Measurements from ENCODE around the gene TBC1D10B.

TBC1D10B gene

GRCh38 chr16:30351586-30352419, 18.5 kb downstream of the TBC1D10B start:
- WGBS (ENCODE audit: insufficient coverage), result 95% methylated on average over 10 of the region's 11 CpGs
- CTCF ChIA-PET, result interaction anchor here (1.2 to 2.5 kb wide), 4 partner anchors 9 to 58 kb away, joined by 3 to 7 read pairs (median 4); partner anchors contain the start of gene SEPTIN1
- H3K27me3 ChIP-seq (replicated peaks in 2 of 5; ENCODE audit: control insufficient read depth in 4 of 5, insufficient read depth in 5 of 5, low read length in 4 of 5), result no peaks in the 10 kb centered on the region
- H3K9me3 ChIP-seq (ENCODE audit: control extremely low read depth in 1 of 5, control insufficient read depth in 4 of 5, insufficient read depth in 2 of 5, low read depth in 1 of 5, low read length in 4 of 5), result no peaks in the 10 kb centered on the region
- POLR2A ChIA-PET, result no interaction called here
- no peak for DNase-seq
- no peak overlapping the region for H3K4me3 ChIP-seq (ENCODE audit: control insufficient read depth in 1 of 7, extremely low read depth in 1 of 7, insufficient read depth in 4 of 7, low read depth in 2 of 7, low read length in 6 of 7)
- H3K36me3 ChIP-seq (ENCODE audit: control insufficient read depth in 4 of 4, insufficient read depth in 4 of 4, low read length in 3 of 4), result peaks cover 7 to 42% (median 31%) of the 10 kb centered on the region in 4 experiments
- peaks cover 0 to 36% (median 26%) of the 10 kb centered on the region in 4 experiments for H3K4me1 ChIP-seq (ENCODE audit: control extremely low read depth in 1 of 4, control insufficient read depth in 4 of 4, insufficient read depth in 4 of 4, low read length in 3 of 4)
- no peak overlapping the region for H3K27ac ChIP-seq (ENCODE audit: insufficient read depth in 1 of 2, low read depth in 1 of 2, low read length in 2 of 2, poor library complexity in 1 of 2, severe bottlenecking in 2 of 2)

- DNase-seq, result no peak
- H3K4me3 ChIP-seq (ENCODE audit: control insufficient read depth in 1 of 7, extremely low read depth in 1 of 7, insufficient read depth in 4 of 7, low read depth in 2 of 7, low read length in 6 of 7), result no peak overlapping the region
- H3K9me3 ChIP-seq (ENCODE audit: control extremely low read depth in 1 of 5, control insufficient read depth in 4 of 5, insufficient read depth in 2 of 5, low read depth in 1 of 5, low read length in 4 of 5), result no peaks in the 10 kb centered on the region
- ChIA-PET POLR2A (no interaction called here), CTCF (interaction anchor here (1.2 to 2.5 kb wide), 4 partner anchors 8 to 58 kb away, joined by 3 to 7 read pairs (median 4); partner anchors contain the start of gene SEPTIN1)
- no peak overlapping the region for H3K27ac ChIP-seq (ENCODE audit: insufficient read depth in 1 of 2, low read depth in 1 of 2, low read length in 2 of 2, poor library complexity in 1 of 2, severe bottlenecking in 2 of 2)
- 96% methylated on average over 15 of the region's 15 CpGs for WGBS (ENCODE audit: insufficient coverage)
- H3K4me1 ChIP-seq (ENCODE audit: control extremely low read depth in 1 of 4, control insufficient read depth in 4 of 4, insufficient read depth in 4 of 4, low read length in 3 of 4), result peaks cover 0 to 29% (median 19%) of the 10 kb centered on the region in 4 experiments
- H3K27me3 ChIP-seq (replicated peaks in 2 of 5; ENCODE audit: control insufficient read depth in 4 of 5, insufficient read depth in 5 of 5, low read length in 4 of 5), result no peaks in the 10 kb centered on the region
- H3K36me3 ChIP-seq (ENCODE audit: control insufficient read depth in 4 of 4, insufficient read depth in 4 of 4, low read length in 3 of 4), result peaks cover 7 to 39% (median 28%) of the 10 kb centered on the region in 4 experiments
Measured at GRCh38 chr16:30351001-30351441, 19.3 kb downstream of the TBC1D10B start.

- peaks cover 7 to 39% (median 28%) of the 10 kb centered on the region in 4 experiments for H3K36me3 ChIP-seq (ENCODE audit: control insufficient read depth in 4 of 4, insufficient read depth in 4 of 4, low read length in 3 of 4)
- peaks cover 0 to 21% (median 13%) of the 10 kb centered on the region in 4 experiments for H3K4me1 ChIP-seq (ENCODE audit: control extremely low read depth in 1 of 4, control insufficient read depth in 4 of 4, insufficient read depth in 4 of 4, low read length in 3 of 4)
- peak in 2 of 3 donors; percentile 23 to 33 for DNase-seq
- no peak overlapping the region for H3K4me3 ChIP-seq (ENCODE audit: control insufficient read depth in 1 of 7, extremely low read depth in 1 of 7, insufficient read depth in 4 of 7, low read depth in 2 of 7, low read length in 6 of 7)
- ChIA-PET CTCF (no interaction called here), POLR2A (no interaction called here)
- H3K27ac ChIP-seq (ENCODE audit: insufficient read depth in 1 of 2, low read depth in 1 of 2, low read length in 2 of 2, poor library complexity in 1 of 2, severe bottlenecking in 2 of 2), result peak overlapping the region in 1 of 2 experiments; percentile 14
- no peaks in the 10 kb centered on the region for H3K27me3 ChIP-seq (replicated peaks in 2 of 5; ENCODE audit: control insufficient read depth in 4 of 5, insufficient read depth in 5 of 5, low read length in 4 of 5)
- H3K9me3 ChIP-seq (ENCODE audit: control extremely low read depth in 1 of 5, control insufficient read depth in 4 of 5, insufficient read depth in 2 of 5, low read depth in 1 of 5, low read length in 4 of 5), result no peaks in the 10 kb centered on the region
- 85% methylated on average over 1 of the region's 3 CpGs for whole genome bisulfite sequencing (ENCODE audit: insufficient coverage)
Measured at GRCh38 chr16:30350134-30350871, 20.0 kb downstream of the TBC1D10B start.

GRCh38 chr16:30349675-30350074, 20.6 kb downstream of the TBC1D10B start:
- ChIA-PET CTCF (no interaction called here), POLR2A (no interaction called here)
- Histone ChIP-seq H3K27ac (ENCODE audit: insufficient read depth in 1 of 2, low read depth in 1 of 2, low read length in 2 of 2, poor library complexity in 1 of 2, severe bottlenecking in 2 of 2) (peak overlapping the region in 1 of 2 experiments; percentile 32), H3K27me3 (replicated peaks in 2 of 5; ENCODE audit: control insufficient read depth in 4 of 5, insufficient read depth in 5 of 5, low read length in 4 of 5) (no peaks in the 10 kb centered on the region), H3K4me3 (ENCODE audit: control insufficient read depth in 1 of 7, extremely low read depth in 1 of 7, insufficient read depth in 4 of 7, low read depth in 2 of 7, low read length in 6 of 7) (no peak overlapping the region), H3K36me3 (ENCODE audit: control insufficient read depth in 4 of 4, insufficient read depth in 4 of 4, low read length in 3 of 4) (peaks cover 7 to 39% (median 29%) of the 10 kb centered on the region in 4 experiments), H3K9me3 (ENCODE audit: control extremely low read depth in 1 of 5, control insufficient read depth in 4 of 5, insufficient read depth in 2 of 5, low read depth in 1 of 5, low read length in 4 of 5) (no peaks in the 10 kb centered on the region), H3K4me1 (ENCODE audit: control extremely low read depth in 1 of 4, control insufficient read depth in 4 of 4, insufficient read depth in 4 of 4, low read length in 3 of 4) (peaks cover 0 to 21% (median 11%) of the 10 kb centered on the region in 4 experiments)
- 63% methylated on average over 2 of the region's 3 CpGs for WGBS (ENCODE audit: insufficient coverage)
- peak in 2 of 3 donors; percentile 56 to 66 for DNase-seq

- H3K4me1 ChIP-seq (ENCODE audit: control extremely low read depth in 1 of 4, control insufficient read depth in 4 of 4, insufficient read depth in 4 of 4, low read length in 3 of 4), result peaks cover 0 to 16% (median 5%) of the 10 kb centered on the region in 4 experiments
- H3K27me3 ChIP-seq (replicated peaks in 2 of 5; ENCODE audit: control insufficient read depth in 4 of 5, insufficient read depth in 5 of 5, low read length in 4 of 5), result no peaks in the 10 kb centered on the region
- no peak for DNase-seq
- no peaks in the 10 kb centered on the region for H3K9me3 ChIP-seq (ENCODE audit: control extremely low read depth in 1 of 5, control insufficient read depth in 4 of 5, insufficient read depth in 2 of 5, low read depth in 1 of 5, low read length in 4 of 5)
- 100% methylated on average over 3 of the region's 7 CpGs for WGBS (ENCODE audit: insufficient coverage)
- peaks cover 7 to 38% (median 29%) of the 10 kb centered on the region in 4 experiments for H3K36me3 ChIP-seq (ENCODE audit: control insufficient read depth in 4 of 4, insufficient read depth in 4 of 4, low read length in 3 of 4)
- H3K4me3 ChIP-seq (ENCODE audit: control insufficient read depth in 1 of 7, extremely low read depth in 1 of 7, insufficient read depth in 4 of 7, low read depth in 2 of 7, low read length in 6 of 7), result no peak overlapping the region
- CTCF ChIA-PET, result interaction anchor here (0.6 kb wide), 1 partner anchor 24 kb away, joined by 4 read pairs; no protein-coding TSS in a partner anchor
- POLR2A ChIA-PET, result interaction anchor here (0.7 kb wide), 1 partner anchor 9 kb away, joined by 4 read pairs; no protein-coding TSS in a partner anchor
- H3K27ac ChIP-seq (ENCODE audit: insufficient read depth in 1 of 2, low read depth in 1 of 2, low read length in 2 of 2, poor library complexity in 1 of 2, severe bottlenecking in 2 of 2), result peak overlapping the region in 1 of 2 experiments; percentile 32
Measured at GRCh38 chr16:30348929-30349328, 21.4 kb downstream of the TBC1D10B start.

- no peaks in the 10 kb centered on the region for H3K9me3 ChIP-seq (ENCODE audit: control extremely low read depth in 1 of 5, control insufficient read depth in 4 of 5, insufficient read depth in 2 of 5, low read depth in 1 of 5, low read length in 4 of 5)
- 97% methylated on average over 6 of the region's 8 CpGs for WGBS (ENCODE audit: insufficient coverage)
- ChIA-PET CTCF (no interaction called here), POLR2A (no interaction called here)
- no peaks in the 10 kb centered on the region for H3K27me3 ChIP-seq (replicated peaks in 2 of 5; ENCODE audit: control insufficient read depth in 4 of 5, insufficient read depth in 5 of 5, low read length in 4 of 5)
- no peak overlapping the region for H3K4me3 ChIP-seq (ENCODE audit: control insufficient read depth in 1 of 7, extremely low read depth in 1 of 7, insufficient read depth in 4 of 7, low read depth in 2 of 7, low read length in 6 of 7)
- H3K27ac ChIP-seq (ENCODE audit: insufficient read depth in 1 of 2, low read depth in 1 of 2, low read length in 2 of 2, poor library complexity in 1 of 2, severe bottlenecking in 2 of 2), result no peak overlapping the region
- DNase-seq, result no peak
- H3K4me1 ChIP-seq (ENCODE audit: control extremely low read depth in 1 of 4, control insufficient read depth in 4 of 4, insufficient read depth in 4 of 4, low read length in 3 of 4), result peaks cover 0 to 16% (median 4%) of the 10 kb centered on the region in 4 experiments
- peaks cover 7 to 30% (median 25%) of the 10 kb centered on the region in 4 experiments for H3K36me3 ChIP-seq (ENCODE audit: control insufficient read depth in 4 of 4, insufficient read depth in 4 of 4, low read length in 3 of 4)
Measured at GRCh38 chr16:30348113-30348512, 22.2 kb downstream of the TBC1D10B start.

Measured in common myeloid progenitor, CD34-positive (primary cell).